CD4-positive, alpha-beta memory T cell (primary cell): Measurements from ENCODE around the gene EPHB6. TPM values are rescaled to one million over a fixed set of nuclear protein-coding genes. Genes with fewer than 3 reads are reported as not detected.

Experiments used
- CTCF ChIA-PET: fragments of 350-600 bp; sonication (Branson Sonifier 250); formaldehyde crosslinking; loops from one replicate; lab custom pipeline; 2021; ENCODE audit warnings: inconsistent platforms; ENCODE audit not compliant: partially characterized antibody; lab: Charles Lee
- POLR2A ChIA-PET: fragments of 350-600 bp; sonication (Branson Sonifier 250); formaldehyde crosslinking; loops from one replicate; lab custom pipeline; 2021; ENCODE audit not compliant: partially characterized antibody; lab: Charles Lee
- DNase-seq, 5 donors: peaks; one replicate each; pipeline versions ENCODE4 v3.0.0 to v3.0.0-alpha.2; 2020 to 2022; ENCODE audit warnings: mixed read lengths in 1 of 5
- H3K27ac ChIP-seq: one replicate; pipeline ENCODE4 v1.7.0; 2013; ENCODE audit warnings: low read depth, low read length
- H3K27me3 ChIP-seq: 2 replicates; pipeline ENCODE4 v1.7.0; 2013; ENCODE audit warnings: mild to moderate bottlenecking, low read length, moderate library complexity; ENCODE audit not compliant: insufficient read depth
- H3K36me3 ChIP-seq: 2 replicates; pipeline ENCODE4 v1.7.0; 2013; ENCODE audit warnings: mild to moderate bottlenecking, low read length, moderate library complexity; ENCODE audit not compliant: insufficient read depth
- H3K4me1 ChIP-seq: 2 replicates; pipeline ENCODE4 v1.7.0; 2013; ENCODE audit warnings: mild to moderate bottlenecking, low read length, moderate library complexity; ENCODE audit not compliant: insufficient read depth
- H3K4me3 ChIP-seq, 2 donors: one replicate each; pipeline ENCODE4 v1.7.0; 2013; ENCODE audit warnings: low read length in 2 of 2, mild to moderate bottlenecking in 1 of 2
- H3K9me3 ChIP-seq, 2 donors: one replicate each; pipeline ENCODE4 v1.7.0; 2013; ENCODE audit warnings: low read length in 2 of 2, control low read depth in 1 of 2; ENCODE audit not compliant: control insufficient read depth in 1 of 2
- H3K27ac Mint-ChIP-seq, 7 donors: one replicate each; pipeline ENCODE4 v1.8.0; 2020 to 2021; ENCODE audit warnings: mixed read lengths in 7 of 7, mild to moderate bottlenecking in 6 of 7, inconsistent platforms in 3 of 7, moderate library complexity in 3 of 7
- H3K27me3 Mint-ChIP-seq, 2 donors: one replicate each; pipeline ENCODE4 v1.8.0; 2020 to 2021; ENCODE audit warnings: mixed read lengths in 2 of 2
- H3K36me3 Mint-ChIP-seq, 2 donors: one replicate each; pipeline ENCODE4 v1.8.0; 2020 to 2021; ENCODE audit warnings: mixed read lengths in 2 of 2, inconsistent platforms in 1 of 2, mild to moderate bottlenecking in 1 of 2
- H3K4me1 Mint-ChIP-seq, 4 donors: one replicate each; pipeline ENCODE4 v1.8.0; 2020 to 2021; ENCODE audit warnings: mixed read lengths in 4 of 4, mild to moderate bottlenecking in 1 of 4
- H3K4me3 Mint-ChIP-seq, 8 donors: one replicate each; pipeline ENCODE4 v1.8.0; 2020 to 2021; ENCODE audit warnings: mixed read lengths in 8 of 8, mild to moderate bottlenecking in 7 of 8, moderate library complexity in 6 of 8, inconsistent platforms in 3 of 8
- H3K9me3 Mint-ChIP-seq, 8 donors: one replicate each; pipeline ENCODE4 v1.8.0; 2020 to 2021; ENCODE audit warnings: mixed read lengths in 8 of 8, mild to moderate bottlenecking in 5 of 8, inconsistent platforms in 3 of 8, moderate library complexity in 1 of 8
- intact Hi-C: fragments of 100-400 bp; cut with micrococcal nuclease; formaldehyde crosslinking; loops from one replicate; pipeline ENCODE4 v1.15.1; 2023
- polyA plus RNA-seq, 2 donors: library from polyadenylated mRNA; unstranded; fragments of 300-500 nt; fragmentation: Illumina TruSeq; gene quantifications; one replicate each; pipeline ENCODE4 v1.2.3, GENCODE V29; 2021
- total RNA-seq, 2 experiments: library from RNA; stranded (reverse); gene quantifications; one replicate each; pipeline ENCODE4 v1.2.3, GENCODE V29; 2021

EPHB6 gene
- total and polyA plus RNA-seq, 4 experiments from 2014 or later = 14.2 to 65.0 (median 37.9) TPM

DNA sequence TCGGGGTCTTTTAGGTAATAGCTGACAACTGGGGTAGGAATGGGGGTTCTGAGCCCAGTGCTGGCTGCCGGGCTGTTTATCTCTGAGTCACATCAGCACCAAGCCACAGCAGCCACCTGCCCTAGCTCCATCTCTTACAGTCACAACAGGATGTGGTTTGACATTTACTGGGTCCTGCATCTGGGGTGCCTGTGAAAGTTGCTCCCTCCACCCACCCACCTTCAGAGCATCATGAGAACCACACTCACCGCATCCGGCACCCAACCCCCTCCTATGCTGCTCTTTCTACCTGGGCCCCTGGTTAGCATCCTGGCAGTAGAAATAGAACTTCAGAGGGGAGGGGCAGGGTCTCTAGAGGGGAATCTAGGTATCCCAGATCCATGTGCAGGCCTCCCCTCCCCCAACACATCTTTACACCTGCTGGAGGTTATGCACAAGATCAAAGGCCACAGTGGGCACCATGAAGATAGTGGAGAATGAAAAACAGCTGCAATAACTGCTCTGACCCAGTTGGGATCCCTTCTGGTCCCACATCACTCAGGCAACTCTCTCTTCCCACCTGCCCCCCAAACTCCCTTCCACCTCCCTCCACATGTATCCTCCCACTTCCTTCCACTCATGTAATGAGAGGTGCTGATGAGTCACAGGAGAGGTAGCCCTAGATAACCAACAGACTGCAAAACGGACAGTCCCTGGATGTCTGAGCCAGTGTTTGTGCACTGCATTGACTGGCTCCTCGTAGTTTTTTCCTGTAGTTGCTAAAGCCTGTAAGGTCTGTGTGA, 45.9 kb upstream of the EPHB6 start:
- peaks cover 97% of the 10 kb centered on the region for H3K4me1 ChIP-seq
- H3K27ac ChIP-seq = peak overlapping the region; percentile 99
- Mint-ChIP-seq H3K4me1 (peaks cover 66 to 98% (median 89%) of the 10 kb centered on the region in 4 donors), H3K36me3 (peaks cover 11 to 15% of the 10 kb centered on the region in 2 donors), H3K9me3 (peaks cover 0 to 4% (median 0%) of the 10 kb centered on the region in 8 donors), H3K27ac (peak overlapping the region; percentile 99 to 100 (median 100)), H3K4me3 (peak overlapping the region; percentile 50 to 99 (median 86)), H3K27me3 (no peaks in the 10 kb centered on the region)
- H3K9me3 ChIP-seq = no peaks in the 10 kb centered on the region
- CTCF ChIA-PET = interaction anchor here (0.6 to 16.1 kb wide), 17 partner anchors 18 to 506 kb away, joined by 3 to 623 read pairs (median 6); no protein-coding TSS in a partner anchor
- POLR2A ChIA-PET = interaction anchor here (0.6 to 31.0 kb wide), 87 partner anchors 1 to 600 kb away, joined by 3 to 6843 read pairs (median 7); partner anchors contain the start of genes CASP2, EPHA1, EPHB6 and GSTK1
- no peaks in the 10 kb centered on the region for H3K36me3 ChIP-seq
- peak overlapping the region; percentile 49 to 54 for H3K4me3 ChIP-seq
- no peaks in the 10 kb centered on the region for H3K27me3 ChIP-seq
- peak; percentile 98 to 99 (median 98) for DNase-seq
- intact Hi-C loops = loop anchor here (1.0 kb wide), 4 partner anchors 11 to 489 kb away; no protein-coding TSS in a partner anchor

DNA sequence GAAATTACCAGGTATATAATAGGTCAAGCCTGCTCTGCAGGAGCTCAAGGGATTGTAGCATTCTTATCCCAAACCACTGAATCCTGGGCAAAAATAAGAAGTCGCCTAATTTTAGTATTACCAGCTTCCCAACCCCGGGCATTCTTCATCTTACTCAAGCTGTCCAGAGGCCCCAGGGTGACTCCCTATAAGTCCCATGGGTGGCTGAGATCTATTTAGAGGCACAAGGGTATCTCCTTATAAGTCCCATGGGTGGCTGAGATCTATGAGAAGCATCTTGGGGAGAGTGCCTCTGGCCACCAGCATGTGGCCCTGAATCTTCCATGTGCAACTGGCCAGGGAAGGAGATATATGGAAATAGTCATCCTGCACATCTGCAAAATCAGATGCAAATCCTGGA, 45.2 kb upstream of the EPHB6 start:
- intact Hi-C loops = loop anchor here (1.0 to 5.0 kb wide), 6 partner anchors 274 to 489 kb away; no protein-coding TSS in a partner anchor
- H3K4me1 ChIP-seq = peaks cover 95% of the 10 kb centered on the region
- H3K27ac ChIP-seq = peak overlapping the region; percentile 99
- ChIA-PET CTCF (interaction anchor here (1.3 to 16.1 kb wide), 16 partner anchors 11 to 506 kb away, joined by 3 to 623 read pairs (median 12); no protein-coding TSS in a partner anchor), POLR2A (interaction anchor here (1.0 to 31.0 kb wide), 58 partner anchors 2 to 571 kb away, joined by 3 to 6843 read pairs (median 10); partner anchors contain the start of genes EPHB6 and ZYX)
- peaks cover 4 to 8% of the 10 kb centered on the region in 2 donors for H3K36me3 Mint-ChIP-seq
- peak overlapping the region; percentile 29 to 54 for H3K4me3 ChIP-seq
- no peak for DNase-seq
- H3K4me1 Mint-ChIP-seq = peaks cover 59 to 92% (median 86%) of the 10 kb centered on the region in 4 donors
- H3K9me3 Mint-ChIP-seq = peaks cover 0 to 1% (median 0%) of the 10 kb centered on the region in 8 donors
- peak overlapping the region; percentile 99 to 100 (median 100) for H3K27ac Mint-ChIP-seq
- H3K4me3 Mint-ChIP-seq = peak overlapping the region; percentile 50 to 99 (median 86)
- H3K36me3 ChIP-seq = no peaks in the 10 kb centered on the region
- no peaks in the 10 kb centered on the region for H3K27me3 ChIP-seq
- H3K9me3 ChIP-seq = no peaks in the 10 kb centered on the region
- no peaks in the 10 kb centered on the region for H3K27me3 Mint-ChIP-seq

DNA sequence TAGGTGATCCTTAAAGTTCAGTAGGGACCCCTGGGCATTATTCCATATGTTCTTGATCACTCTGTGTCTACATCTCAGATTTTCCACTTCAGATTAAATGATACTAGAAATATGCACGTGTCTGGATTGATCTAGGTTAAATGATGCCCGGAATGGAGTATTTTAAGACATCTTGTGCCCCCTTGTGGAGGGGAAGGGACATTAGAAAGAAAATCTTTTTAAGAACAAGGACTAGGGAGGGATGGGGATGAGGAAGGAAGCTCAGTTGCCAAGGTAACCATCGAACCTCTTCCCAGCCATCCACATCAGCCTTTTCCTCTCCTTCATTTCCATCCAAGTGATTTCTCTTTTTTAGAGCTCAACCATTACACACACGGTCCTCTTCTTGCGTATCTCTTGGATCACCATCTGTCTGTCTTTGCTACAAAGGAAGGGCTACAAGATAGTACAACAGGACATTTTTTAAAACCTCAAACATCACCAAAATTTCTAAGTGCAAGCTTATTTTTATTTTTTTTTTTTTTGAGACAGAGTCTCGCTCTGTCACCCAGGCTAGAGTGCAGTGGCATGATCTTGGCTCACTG, 43.6 kb upstream of the EPHB6 start:
- intact Hi-C loops = loop anchor here (1.0 to 5.0 kb wide), 15 partner anchors 28 to 513 kb away; no protein-coding TSS in a partner anchor
- POLR2A ChIA-PET = interaction anchor here (0.6 to 31.0 kb wide), 45 partner anchors 3 to 512 kb away, joined by 3 to 6843 read pairs (median 7); partner anchors contain the start of gene EPHB6
- CTCF ChIA-PET = interaction anchor here (0.5 to 16.1 kb wide), 55 partner anchors 10 to 835 kb away, joined by 3 to 623 read pairs (median 6); partner anchors contain the start of gene EPHB6
- Histone ChIP-seq H3K4me1 (peaks cover 79% of the 10 kb centered on the region), H3K27ac (peak overlapping the region; percentile 99), H3K9me3 (no peaks in the 10 kb centered on the region), H3K36me3 (no peaks in the 10 kb centered on the region), H3K27me3 (no peaks in the 10 kb centered on the region), H3K4me3 (no peak overlapping the region)
- peak overlapping the region in 7 of 8 donors; percentile 57 to 79 (median 71) for H3K4me3 Mint-ChIP-seq
- H3K36me3 Mint-ChIP-seq = peaks cover 0 to 4% of the 10 kb centered on the region in 2 donors
- peak overlapping the region; percentile 92 to 100 (median 100) for H3K27ac Mint-ChIP-seq
- H3K27me3 Mint-ChIP-seq = no peaks in the 10 kb centered on the region
- H3K4me1 Mint-ChIP-seq = peaks cover 48 to 76% (median 73%) of the 10 kb centered on the region in 4 donors
- DNase-seq = peak; percentile 64 to 82 (median 79)
- H3K9me3 Mint-ChIP-seq = no peaks in the 10 kb centered on the region

DNA sequence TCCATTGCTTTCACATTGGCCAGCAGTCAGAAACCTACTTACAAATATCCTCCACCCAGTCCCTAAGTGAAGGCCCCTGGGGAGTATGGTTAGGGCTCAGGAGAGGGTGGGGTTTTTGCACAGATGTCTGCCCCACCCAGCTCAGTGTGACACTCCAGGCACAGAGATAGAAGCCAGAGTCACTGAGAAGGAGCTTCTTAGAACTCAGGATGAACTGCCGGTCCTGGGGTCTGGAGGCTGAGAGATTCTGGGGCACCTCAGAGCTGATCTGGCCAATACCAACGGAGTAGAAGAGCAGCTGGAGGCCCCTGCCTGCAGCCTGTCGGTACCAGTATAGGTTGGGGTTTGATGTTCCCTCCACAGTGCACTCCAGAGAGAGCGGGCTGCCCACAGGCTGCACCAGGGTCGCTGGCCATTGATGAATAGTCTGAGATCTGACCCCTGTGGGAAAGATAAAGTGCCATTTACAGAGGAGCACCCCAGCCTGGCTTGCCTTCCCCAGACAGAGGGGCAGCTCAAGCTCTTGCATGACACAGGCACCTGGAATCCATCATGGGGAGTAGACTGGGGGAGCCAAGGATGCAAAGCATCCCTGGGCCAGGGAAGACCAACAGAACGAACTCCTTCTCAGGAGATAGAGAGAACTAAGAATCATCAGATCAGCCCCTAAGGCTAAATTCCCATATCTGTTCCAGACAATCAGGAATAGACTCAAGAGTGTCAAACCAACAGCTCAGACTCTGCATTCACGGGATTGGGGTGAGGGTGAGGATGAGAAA, 42.2 kb upstream of the EPHB6 start:
- H3K27ac Mint-ChIP-seq = peak overlapping the region; percentile 74 to 100 (median 100)
- peak overlapping the region; percentile 32 for H3K27ac ChIP-seq
- H3K36me3 Mint-ChIP-seq = peaks cover 0 to 4% of the 10 kb centered on the region in 2 donors
- POLR2A ChIA-PET = interaction anchor here (0.5 to 31.0 kb wide), 25 partner anchors 9 to 507 kb away, joined by 3 to 6843 read pairs (median 5); partner anchors contain the start of gene EPHB6
- peaks cover 0 to 3% of the 10 kb centered on the region in 2 donors for H3K27me3 Mint-ChIP-seq
- no peaks in the 10 kb centered on the region for H3K27me3 ChIP-seq
- no peaks in the 10 kb centered on the region for H3K36me3 ChIP-seq
- intact Hi-C loops = loop anchor here (5.0 kb wide), 4 partner anchors 295 to 425 kb away; no protein-coding TSS in a partner anchor
- DNase-seq = peak in 1 of 5 donors; percentile 50
- H3K9me3 Mint-ChIP-seq = no peaks in the 10 kb centered on the region
- H3K4me3 Mint-ChIP-seq = peak overlapping the region; percentile 21 to 84 (median 72)
- no peak overlapping the region for H3K4me3 ChIP-seq
- no peaks in the 10 kb centered on the region for H3K9me3 ChIP-seq
- H3K4me1 Mint-ChIP-seq = peaks cover 36 to 62% (median 59%) of the 10 kb centered on the region in 4 donors
- CTCF ChIA-PET = interaction anchor here (1.0 to 16.1 kb wide), 28 partner anchors 8 to 837 kb away, joined by 3 to 623 read pairs (median 9); partner anchors contain the start of gene EPHB6
- H3K4me1 ChIP-seq = peaks cover 65% of the 10 kb centered on the region

DNA sequence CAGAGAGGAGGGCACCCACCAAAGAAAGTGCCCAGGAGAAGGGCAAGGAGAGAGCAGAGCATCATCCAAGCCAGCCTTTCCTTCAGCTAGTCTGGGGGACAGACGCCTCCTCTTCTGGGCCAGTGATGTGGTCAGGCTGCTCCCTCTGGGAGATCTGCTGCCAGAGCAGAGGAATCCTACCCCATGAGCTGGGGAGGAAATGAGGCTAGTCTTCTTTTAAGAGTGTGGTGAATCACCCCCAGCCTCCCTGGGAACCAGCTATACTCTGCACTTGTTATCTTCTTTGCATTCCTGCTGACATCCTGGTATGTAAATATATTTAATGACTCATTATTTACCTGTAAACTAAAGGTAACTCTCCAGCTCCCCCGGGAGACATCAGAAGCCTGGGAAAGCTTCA, 41.6 kb upstream of the EPHB6 start:
- Histone ChIP-seq H3K27ac (peak overlapping the region; percentile 32), H3K36me3 (no peaks in the 10 kb centered on the region), H3K4me3 (no peak overlapping the region), H3K9me3 (no peaks in the 10 kb centered on the region), H3K4me1 (peaks cover 59% of the 10 kb centered on the region), H3K27me3 (no peaks in the 10 kb centered on the region)
- peaks cover 0 to 3% of the 10 kb centered on the region in 2 donors for H3K27me3 Mint-ChIP-seq
- peak overlapping the region; percentile 21 to 84 (median 72) for H3K4me3 Mint-ChIP-seq
- CTCF ChIA-PET = interaction anchor here (0.7 to 16.1 kb wide), 23 partner anchors 9 to 514 kb away, joined by 3 to 623 read pairs (median 4); partner anchors contain the start of gene EPHB6
- no peaks in the 10 kb centered on the region for H3K9me3 Mint-ChIP-seq
- DNase-seq = no peak
- intact Hi-C loops = loop anchor here (5.0 kb wide), 4 partner anchors 296 to 426 kb away; no protein-coding TSS in a partner anchor
- peaks cover 0 to 4% of the 10 kb centered on the region in 2 donors for H3K36me3 Mint-ChIP-seq
- H3K4me1 Mint-ChIP-seq = peaks cover 30 to 62% (median 53%) of the 10 kb centered on the region in 4 donors
- POLR2A ChIA-PET = interaction anchor here (0.6 to 31.0 kb wide), 18 partner anchors 8 to 507 kb away, joined by 3 to 6843 read pairs (median 6); partner anchors contain the start of gene EPHB6
- peak overlapping the region; percentile 74 to 100 (median 100) for H3K27ac Mint-ChIP-seq
